Renal cortical epithelial cell (primary cell): ENCODE measurements around the gene ANKRD13D. TPM values are rescaled to one million over a fixed set of nuclear protein-coding genes. Genes with fewer than 3 reads are reported as not detected.
A peak's percentile ranks its signal among the peaks of the same experiment; 100 is the strongest.

Source experiments
- DNase-seq: peaks from one replicate; pipeline ENCODE4 v3.0.0-alpha.2; 2011; ENCODE audit warnings: low read depth
- total RNA-seq: library from RNA; depleted of rRNA; stranded (reverse); fragments of >200 nt; gene quantifications from 2 replicates; pipeline ENCODE4 v1.2.3, GENCODE V29; 2014

The ANKRD13D gene
- total RNA-seq, 1 donor from 2014 or later: 29.0 TPM

DNA sequence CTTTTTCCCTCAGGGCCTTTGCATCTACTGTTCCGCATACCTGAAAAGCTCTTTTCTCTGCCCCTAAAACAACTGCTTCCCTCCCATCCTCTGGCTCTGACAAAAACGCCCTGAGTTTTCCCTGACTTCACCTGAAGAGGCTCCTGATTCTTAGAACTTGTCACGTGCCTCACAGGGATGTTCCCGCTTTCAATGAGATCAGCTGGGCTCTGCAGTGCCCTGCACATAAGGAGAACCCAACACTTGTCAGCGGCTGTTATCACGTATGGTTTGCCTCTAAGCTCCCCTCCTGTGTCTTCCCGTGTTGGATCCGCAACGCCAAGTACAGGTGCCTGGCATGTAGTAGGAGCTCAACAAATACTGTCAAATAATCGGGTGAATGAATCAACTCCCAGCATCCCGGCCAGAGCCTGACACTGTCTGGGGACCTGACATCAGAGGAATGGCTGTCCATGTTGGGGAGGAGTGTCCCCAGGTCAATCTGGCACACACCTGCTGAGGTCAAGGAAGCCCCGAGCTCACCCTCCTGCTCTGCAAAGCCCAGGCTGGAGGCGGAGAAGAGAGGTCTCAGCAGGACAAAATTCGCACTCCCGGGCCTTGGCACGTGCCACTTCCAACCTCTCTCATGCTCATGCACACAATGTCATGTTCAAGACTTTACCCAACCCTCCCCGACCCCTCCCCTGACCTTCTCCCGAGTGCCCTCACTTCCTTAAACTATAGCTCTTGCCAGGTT is 27.0 kb upstream of the ANKRD13D start:
- no peak for DNase-seq

GRCh38 chr11:67262731-67263675 is 26.1 kb upstream of the ANKRD13D start:
- DNase-seq: peak; percentile 59

DNA sequence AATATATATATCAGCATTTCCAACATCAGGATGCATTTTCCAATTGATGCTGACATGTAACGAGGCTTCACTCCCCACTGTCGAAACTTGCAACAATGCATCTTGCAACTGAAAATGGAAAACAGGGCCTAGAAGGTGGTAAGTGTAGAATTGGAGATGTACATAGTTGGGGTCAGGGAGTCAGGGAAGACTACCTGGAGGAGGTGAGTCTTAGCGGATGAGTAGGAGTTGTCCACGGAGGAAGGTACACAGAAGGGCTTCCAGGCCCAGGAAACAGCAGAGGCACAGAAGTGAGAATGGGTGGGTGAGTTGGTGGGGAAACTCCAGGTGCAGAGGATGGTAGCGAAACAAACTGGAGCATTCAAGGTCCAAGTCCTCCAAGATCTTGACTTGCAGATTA is 24.8 kb upstream of the ANKRD13D start:
- no peak for DNase-seq

- DNase-seq: no peak
These were observed 24.0 kb upstream of the ANKRD13D start for GRCh38 chr11:67264877-67265632.

- no peak for DNase-seq
These were observed 23.3 kb upstream of the ANKRD13D start for GRCh38 chr11:67265633-67266448.

GRCh38 chr11:67266449-67267187 is 22.5 kb upstream of the ANKRD13D start, which contains the start of gene GRK2:
TSS of gene GRK2 (plus strand) at chr11:67266473. CDS start at chr11:67266700, 227 bp downstream.
- DNase-seq: no peak

DNA sequence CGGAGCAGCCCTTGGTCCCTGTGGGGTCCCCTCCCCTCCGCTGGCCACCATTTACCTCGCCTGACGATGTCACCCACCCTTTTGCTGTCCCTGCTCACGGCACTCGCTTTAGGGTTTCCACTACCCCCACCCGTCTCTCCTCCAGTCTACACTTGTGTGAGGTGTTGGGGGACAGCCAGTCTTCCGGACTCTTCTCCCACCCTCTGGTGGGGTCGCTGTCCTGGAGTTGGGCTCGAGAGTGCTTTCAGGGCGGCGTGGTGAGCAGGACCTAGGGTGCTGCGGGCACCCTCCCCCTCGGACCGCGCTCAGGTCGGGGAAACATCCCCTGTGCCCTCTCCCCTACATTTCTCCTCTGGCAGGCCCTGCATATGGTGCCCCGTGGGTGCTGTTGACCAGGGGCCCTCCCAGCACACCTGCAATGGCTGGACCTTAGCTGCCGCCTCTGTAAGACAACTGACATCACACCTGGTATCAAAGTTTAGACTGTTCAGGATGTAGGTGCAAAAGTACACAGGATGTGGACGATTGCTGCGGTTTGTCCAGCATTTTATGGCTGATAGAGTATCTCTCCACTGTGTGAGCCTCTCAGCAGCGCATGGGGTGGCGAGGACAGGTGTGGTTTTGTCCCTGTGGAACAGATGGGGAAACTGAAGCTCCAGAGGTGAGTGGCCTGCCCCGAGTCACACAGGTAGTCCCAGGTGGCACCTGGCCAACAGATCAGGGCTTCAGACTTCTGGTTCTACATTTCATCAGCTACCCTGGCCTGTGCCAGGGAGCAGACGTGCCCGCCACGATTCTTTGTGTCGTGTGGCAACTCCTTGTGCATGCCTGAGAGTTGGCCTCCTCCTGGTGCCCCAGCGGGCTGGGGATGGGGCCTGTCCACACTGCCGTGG is 21.7 kb upstream of the ANKRD13D start:
- DNase-seq: no peak

DNA sequence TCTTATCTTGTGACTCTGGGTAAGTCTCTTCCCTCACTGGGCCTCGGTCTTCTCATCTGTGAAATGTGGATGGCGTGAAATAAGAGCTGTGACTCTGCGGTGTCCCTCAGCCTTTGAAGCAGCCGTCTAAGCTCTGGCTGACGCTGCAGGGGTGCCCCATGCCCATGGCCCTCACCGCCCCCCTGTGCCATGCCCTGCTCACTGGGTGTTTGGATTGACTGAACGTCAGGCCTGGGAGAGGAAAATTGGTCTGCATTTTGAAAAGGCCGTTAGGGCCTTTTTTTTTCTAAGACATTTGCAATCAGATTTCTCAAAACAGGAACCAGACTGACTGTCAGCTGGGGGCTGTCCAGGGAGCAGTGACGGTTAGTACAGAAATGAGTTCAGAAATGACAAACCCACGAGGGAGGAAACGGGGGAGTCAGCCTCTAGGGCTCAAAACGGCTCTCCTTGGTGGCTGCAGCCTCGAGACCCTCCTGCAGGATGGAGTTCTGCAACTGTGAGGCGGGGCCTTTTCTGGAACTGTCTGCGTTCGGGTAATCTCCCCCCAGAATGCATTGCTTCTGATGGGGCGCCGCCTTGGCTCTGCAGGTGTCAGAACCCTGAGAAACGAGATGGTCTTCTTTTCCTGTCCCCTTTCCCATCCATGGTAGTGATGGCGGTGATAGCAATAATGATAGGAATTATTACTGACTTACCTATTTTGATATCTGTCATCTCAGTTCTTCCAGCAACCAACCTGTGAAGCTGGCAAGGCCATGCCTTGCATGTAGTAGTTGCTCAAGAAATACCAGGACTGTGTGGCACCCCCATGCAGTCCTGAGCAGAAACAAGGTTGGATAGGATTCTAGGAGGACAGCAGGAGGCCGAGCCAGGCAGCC is 20.8 kb upstream of the ANKRD13D start:
- no peak for DNase-seq

DNA sequence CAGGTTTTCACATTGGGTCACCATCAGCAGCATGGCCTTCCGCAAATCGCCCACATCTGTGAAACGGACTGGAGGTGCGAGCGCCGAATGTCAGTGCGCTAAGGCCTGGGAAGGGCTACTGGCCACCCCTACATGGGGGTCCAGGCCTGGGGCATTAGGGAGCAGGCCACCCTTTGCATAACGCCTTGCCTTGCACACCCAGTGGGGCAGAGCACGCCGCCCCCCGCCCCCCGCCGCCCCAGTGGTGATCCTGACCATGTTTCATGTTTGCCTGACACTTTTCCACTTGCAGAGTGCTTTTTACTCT is 20.2 kb upstream of the ANKRD13D start:
- no peak for DNase-seq

GRCh38 chr11:67269401-67270255 is 19.5 kb upstream of the ANKRD13D start:
- no peak for DNase-seq

DNA sequence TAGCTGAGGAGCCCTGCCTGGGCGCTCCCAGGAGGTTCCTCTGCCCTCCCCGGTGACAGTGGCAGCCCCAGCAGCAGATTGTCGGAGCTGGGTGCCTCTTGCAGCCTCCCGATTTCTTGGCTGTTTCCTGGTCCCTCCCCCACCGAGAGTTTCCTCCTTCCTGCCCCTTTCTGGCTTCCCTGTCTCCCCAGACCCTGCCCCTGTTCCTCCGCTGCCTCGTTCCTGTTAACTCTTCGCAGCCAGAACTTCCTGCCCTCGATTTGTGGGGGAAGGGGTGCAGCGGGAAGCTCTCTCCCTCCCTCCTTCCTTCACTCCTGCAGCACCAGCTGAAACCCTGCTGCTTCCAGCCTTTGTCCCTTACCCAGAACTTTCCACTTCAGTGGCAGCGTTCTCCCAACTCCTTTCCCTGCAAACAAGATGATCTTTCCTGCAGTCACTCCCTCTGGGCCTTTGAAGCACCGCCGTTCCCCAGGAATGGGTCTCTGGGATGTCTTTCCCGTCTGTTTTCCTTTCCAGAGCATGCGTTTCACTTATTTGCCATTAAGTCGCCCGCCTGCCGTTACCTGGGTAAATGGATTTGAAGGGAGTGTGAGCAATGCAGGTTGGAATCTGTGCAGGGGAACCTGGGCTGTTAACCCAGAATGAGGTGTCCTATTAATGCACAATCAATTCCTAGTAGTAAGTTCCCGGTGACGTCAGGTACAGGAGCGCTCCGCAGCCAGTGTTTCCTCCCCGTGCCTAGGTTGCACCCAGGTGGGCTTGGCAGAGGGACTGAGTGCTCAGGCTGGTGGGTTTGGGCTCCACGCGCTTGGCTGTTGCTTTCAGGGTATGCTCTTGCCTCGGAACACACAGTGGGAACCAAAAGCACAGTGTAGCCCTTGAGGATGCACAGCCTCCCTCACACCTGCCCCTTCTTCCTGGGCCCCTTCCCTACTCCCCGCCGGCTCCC is 18.6 kb upstream of the ANKRD13D start:
- DNase-seq: peak; percentile 92

DNA sequence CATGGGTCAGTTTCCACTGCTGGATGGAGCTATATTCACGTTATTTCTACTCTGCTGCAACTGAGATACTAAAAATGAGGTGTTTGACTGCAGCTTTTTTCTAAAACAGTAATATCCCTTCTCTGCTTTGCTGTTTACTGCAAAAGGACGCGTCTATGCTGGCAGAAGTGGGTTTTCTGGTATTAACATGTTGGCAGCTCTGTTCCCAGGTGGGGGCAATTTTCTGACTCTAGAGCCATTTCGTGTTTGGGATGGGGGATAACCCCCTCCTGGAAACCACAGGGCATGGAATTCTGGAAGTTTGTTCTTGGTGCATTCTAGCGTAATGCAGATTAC is 17.9 kb upstream of the ANKRD13D start:
- DNase-seq: no peak

DNA sequence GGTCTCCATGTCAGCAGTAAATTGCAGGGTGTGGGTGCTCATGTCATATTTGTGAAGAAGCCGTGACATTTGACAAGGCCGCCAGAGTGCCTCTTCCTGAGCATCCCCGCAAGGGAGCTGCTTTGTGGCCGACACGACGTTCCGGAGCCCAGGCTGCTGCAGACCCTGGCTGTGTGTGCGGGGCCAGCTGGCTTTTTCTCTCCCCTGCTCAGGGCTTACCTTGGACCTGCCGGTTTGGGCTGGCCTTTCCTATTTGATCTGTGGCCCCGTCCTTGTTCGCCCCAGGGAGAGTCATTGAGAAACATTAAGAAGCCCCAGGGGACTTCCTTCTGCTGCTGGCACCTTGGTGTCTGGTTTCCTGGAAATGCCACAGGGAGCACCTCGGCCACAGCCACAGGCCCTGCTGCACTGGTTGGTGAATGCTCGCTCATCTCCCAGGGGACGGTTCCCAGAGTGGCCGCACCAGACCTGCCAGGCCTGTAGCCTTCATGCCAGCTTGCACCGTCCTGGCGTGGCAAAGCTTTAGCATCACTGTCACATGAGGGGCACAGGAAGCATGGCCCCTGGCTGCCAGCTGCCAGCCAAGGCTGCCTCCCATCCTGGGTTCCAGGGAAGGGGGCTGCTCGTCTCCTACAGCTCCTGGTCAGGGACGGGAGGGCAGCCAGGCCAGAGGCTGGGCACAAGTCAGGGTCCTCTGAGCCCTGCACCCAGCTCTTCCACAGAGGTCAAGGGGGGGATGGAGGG is 17.4 kb upstream of the ANKRD13D start:
- no peak for DNase-seq

- no peak for DNase-seq
These were observed 16.5 kb upstream of the ANKRD13D start for GRCh38 chr11:67272327-67273259.
